Right lobe of liver (tissue), 4 donors: ENCODE data around the gene GPR148.

Experiments used
- POLR2A ChIP-seq: fragments of 450-650 bp; IDR thresholded peaks from one replicate; pipeline ENCODE4 v1.6.1; 2017; ENCODE audit warnings: antibody characterized with exemption, mild to moderate bottlenecking
- TF ChIP-seq, protein P1 (sequence below), 4 donors: fragments of 200-600 bp in 3 of 4; fragments of 450-650 bp in 1 of 4; IDR thresholded peaks; one replicate each; pipeline versions ENCODE4 v1.5.1 to v1.8.0; 2016 to 2022; ENCODE audit warnings: antibody characterized with exemption in 4 of 4, mild to moderate bottlenecking in 2 of 4
- donor health status: DM: no; HTN: no; CAD: no.
- donor health status: DM: no; HTN: no; CAD: no.
- donor health status: DM: no; HTN: yes; CAD: no.

DNA sequence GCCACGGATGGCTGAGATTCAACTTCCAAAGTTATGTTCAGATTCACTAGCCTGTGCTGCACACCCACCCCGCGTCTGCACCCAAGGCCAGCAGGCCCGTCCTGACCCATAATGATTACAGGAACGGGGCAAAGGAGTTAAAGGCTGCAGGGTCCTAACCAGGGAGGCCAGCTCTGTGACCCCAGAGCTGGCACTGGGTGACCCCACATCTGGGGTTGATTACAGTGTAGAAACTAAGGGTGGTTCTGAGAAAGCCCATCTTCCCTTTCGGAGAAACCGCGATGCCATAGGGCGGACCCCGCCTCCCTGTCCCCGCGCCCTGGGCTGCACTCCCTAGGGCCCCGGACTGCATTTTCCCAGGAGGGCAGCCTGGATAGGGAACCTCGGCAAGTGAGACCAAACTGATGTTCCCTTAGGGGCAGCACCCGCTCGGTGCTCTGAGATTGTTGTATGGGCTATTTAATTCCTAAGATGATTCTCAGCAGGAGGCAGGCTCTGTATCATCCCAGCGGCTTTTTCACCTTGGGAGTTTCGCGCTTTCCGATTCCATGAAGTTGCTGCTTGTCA is 2.2 kb upstream of the GPR148 start:
- TF ChIP-seq POLR2A: no peak
- TF ChIP-seq, protein P1, sequence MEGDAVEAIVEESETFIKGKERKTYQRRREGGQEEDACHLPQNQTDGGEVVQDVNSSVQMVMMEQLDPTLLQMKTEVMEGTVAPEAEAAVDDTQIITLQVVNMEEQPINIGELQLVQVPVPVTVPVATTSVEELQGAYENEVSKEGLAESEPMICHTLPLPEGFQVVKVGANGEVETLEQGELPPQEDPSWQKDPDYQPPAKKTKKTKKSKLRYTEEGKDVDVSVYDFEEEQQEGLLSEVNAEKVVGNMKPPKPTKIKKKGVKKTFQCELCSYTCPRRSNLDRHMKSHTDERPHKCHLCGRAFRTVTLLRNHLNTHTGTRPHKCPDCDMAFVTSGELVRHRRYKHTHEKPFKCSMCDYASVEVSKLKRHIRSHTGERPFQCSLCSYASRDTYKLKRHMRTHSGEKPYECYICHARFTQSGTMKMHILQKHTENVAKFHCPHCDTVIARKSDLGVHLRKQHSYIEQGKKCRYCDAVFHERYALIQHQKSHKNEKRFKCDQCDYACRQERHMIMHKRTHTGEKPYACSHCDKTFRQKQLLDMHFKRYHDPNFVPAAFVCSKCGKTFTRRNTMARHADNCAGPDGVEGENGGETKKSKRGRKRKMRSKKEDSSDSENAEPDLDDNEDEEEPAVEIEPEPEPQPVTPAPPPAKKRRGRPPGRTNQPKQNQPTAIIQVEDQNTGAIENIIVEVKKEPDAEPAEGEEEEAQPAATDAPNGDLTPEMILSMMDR (IDR thresholded peaks at IDR 0.05): no peak
